ENCODE results near the gene RTN4R. TPM values are rescaled to one million over a fixed set of nuclear protein-coding genes. Genes with fewer than 3 reads are reported as not detected.

RTN4R gene
- total and polyA plus RNA-seq, 2 of the 8 experiments (the other 6 are each of a cell fraction or from before 2014, with no cell fraction given) = 21.8 to 41.3 TPM

DNA sequence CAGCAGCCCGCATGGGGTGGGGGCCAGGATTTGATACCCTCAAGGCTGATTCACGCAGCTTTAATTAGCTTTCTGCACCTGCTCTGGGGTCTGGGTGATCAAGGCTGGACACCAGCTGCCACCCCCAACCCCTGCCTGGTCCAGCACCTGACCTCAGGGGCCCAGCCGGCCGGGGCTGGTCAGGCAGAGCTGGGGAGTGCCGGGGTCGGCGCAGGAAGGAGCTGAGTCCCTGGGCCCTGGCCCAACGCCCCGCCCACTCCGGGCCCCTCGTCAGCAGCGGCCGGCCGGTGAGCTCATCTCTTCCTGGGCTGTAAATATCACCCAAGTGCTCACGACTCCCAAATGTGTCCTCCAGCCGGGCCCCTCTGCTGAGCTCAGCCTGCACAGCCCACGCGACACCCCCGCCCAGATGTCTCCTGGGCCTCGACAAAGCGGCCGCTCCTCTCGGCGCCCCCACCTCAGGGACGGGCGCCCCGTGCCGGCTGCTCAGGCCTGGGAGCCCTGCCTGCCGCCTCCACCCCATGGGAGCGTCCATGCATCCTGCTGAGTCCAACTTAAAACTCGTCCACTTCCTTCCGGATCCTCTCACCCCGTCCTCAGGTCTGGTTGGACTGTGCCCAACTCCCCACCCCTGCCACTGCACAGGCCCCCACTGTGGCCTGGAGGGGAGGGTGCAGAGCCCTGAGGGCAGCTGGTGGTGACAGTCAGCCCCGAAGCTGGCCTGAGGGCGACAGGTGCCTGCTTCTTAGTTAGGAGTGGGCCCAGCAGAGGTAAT is 29.0 kb downstream of the RTN4R start:
- peaks cover 0 to 14% (median 0%) of the 10 kb centered on the region in 4 experiments; a peak in 2 of 8 replicates for H3K36me3 ChIP-seq (ENCODE audit: control insufficient read depth in 2 of 4, insufficient read depth in 4 of 4, low read length in 3 of 4)
- H4K20me1 ChIP-seq (replicated peaks in 1 of 2; ENCODE audit: control insufficient read depth in 1 of 2, insufficient read depth in 2 of 2, low read length in 2 of 2) = peaks cover 1 to 2% of the 10 kb centered on the region in 2 experiments
- H4K5ac ChIP-seq (ENCODE audit: insufficient read length, low read depth, low read length) = no peak overlapping the region
- peaks cover 0 to 19% (median 10%) of the 10 kb centered on the region in 4 experiments; a peak in 5 of 7 replicates for H3K4me1 ChIP-seq (replicated peaks in 1 of 4; ENCODE audit: control insufficient read depth in 3 of 4, insufficient read depth in 4 of 4, low read length in 3 of 4)
- no peak overlapping the region for H2AFZ ChIP-seq (ENCODE audit: low read length)
- FAIRE-seq = no peak
- H3K79me2 ChIP-seq (ENCODE audit: control insufficient read depth in 1 of 2, insufficient read depth in 2 of 2, low read length in 2 of 2) = no peaks in the 10 kb centered on the region
- ChIA-PET CTCF (ENCODE audit: partially characterized antibody) (interaction anchor here (0.6 to 6.5 kb wide), 34 partner anchors 8 to 261 kb away, joined by 3 to 93 read pairs (median 6); partner anchors contain the start of gene CCDC188), POLR2A (ENCODE audit: partially characterized antibody) (interaction anchor here (1.2 to 1.3 kb wide), 2 partner anchors 11 to 64 kb away, joined by 3 read pairs; no protein-coding TSS in a partner anchor)
- H3K23me2 ChIP-seq (ENCODE audit: low read depth, low read length) = no peaks in the 10 kb centered on the region
- no peak overlapping the region for H3K27ac ChIP-seq (ENCODE audit: low read depth, low read length)
- TF ChIP-seq POLR2A (IDR thresholded peaks at IDR 0.05; ENCODE audit: control extremely low read depth in 1 of 2, low read depth in 2 of 2, low read length in 2 of 2) = no peak
- TF ChIP-seq SUZ12 (IDR thresholded peaks at IDR 0.05; ENCODE audit: low read length) = no peak
- TF ChIP-seq KDM4A (IDR thresholded peaks at IDR 0.05; ENCODE audit: low read depth, low read length, severe bottlenecking) = no peak
- no peak for TF ChIP-seq BRCA1 (IDR thresholded peaks at IDR 0.05; ENCODE audit: low read depth, low read length)
- no peak for TF ChIP-seq NRF1 (IDR thresholded peaks at IDR 0.05; ENCODE audit: low read depth, low read length)
- TF ChIP-seq POLR2AphosphoS5 (IDR thresholded peaks at IDR 0.05; ENCODE audit: low read depth, low read length) = no peak
- TF ChIP-seq, protein P1, sequence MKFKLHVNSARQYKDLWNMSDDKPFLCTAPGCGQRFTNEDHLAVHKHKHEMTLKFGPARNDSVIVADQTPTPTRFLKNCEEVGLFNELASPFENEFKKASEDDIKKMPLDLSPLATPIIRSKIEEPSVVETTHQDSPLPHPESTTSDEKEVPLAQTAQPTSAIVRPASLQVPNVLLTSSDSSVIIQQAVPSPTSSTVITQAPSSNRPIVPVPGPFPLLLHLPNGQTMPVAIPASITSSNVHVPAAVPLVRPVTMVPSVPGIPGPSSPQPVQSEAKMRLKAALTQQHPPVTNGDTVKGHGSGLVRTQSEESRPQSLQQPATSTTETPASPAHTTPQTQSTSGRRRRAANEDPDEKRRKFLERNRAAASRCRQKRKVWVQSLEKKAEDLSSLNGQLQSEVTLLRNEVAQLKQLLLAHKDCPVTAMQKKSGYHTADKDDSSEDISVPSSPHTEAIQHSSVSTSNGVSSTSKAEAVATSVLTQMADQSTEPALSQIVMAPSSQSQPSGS (IDR thresholded peaks at IDR 0.05; ENCODE audit: low read length) = no peak
- TF ChIP-seq NANOG (IDR thresholded peaks at IDR 0.05; ENCODE audit: insufficient read depth, low read depth, low read length, poor library complexity, severe bottlenecking) = no peak
- no peak overlapping the region for H2BK20ac ChIP-seq (ENCODE audit: low read length)
- H2AK5ac ChIP-seq (ENCODE audit: low read depth, low read length) = no peak overlapping the region
- H3K23ac ChIP-seq (ENCODE audit: insufficient read length) = no peak overlapping the region
- no peak overlapping the region for H3K4me3 ChIP-seq (ENCODE audit: extremely low read depth in 1 of 4, insufficient read depth in 2 of 4, low read depth in 3 of 4, low read length in 4 of 4)
- H3K4ac ChIP-seq (replicated peaks; ENCODE audit: insufficient read length, low read depth, low read length) = no peak overlapping the region
- no peak overlapping the region for H2BK5ac ChIP-seq (ENCODE audit: low read depth, low read length)
- no peak overlapping the region for H2BK12ac ChIP-seq (ENCODE audit: low read depth, low read length)
- H3K27me3 ChIP-seq (replicated peaks in 1 of 4; ENCODE audit: control insufficient read depth in 3 of 4, extremely low read depth in 1 of 4, insufficient read depth in 3 of 4, low read length in 3 of 4) = no peaks in the 10 kb centered on the region
- H3K14ac ChIP-seq (ENCODE audit: insufficient read length) = no peak overlapping the region
- no peak overlapping the region for H2BK120ac ChIP-seq (replicated peaks; ENCODE audit: low read depth, low read length)
- H4K8ac ChIP-seq (ENCODE audit: extremely low read depth, insufficient read depth, low read length) = peak overlapping the region; percentile 2; the same call in 1 of the 2 replicates
- 0 out of 2 replicates have a peak overlapping the region, but pooled peaks have one; percentile 72 for H2BK15ac ChIP-seq (ENCODE audit: low read length)
- no peak overlapping the region for H3K56ac ChIP-seq (replicated peaks; ENCODE audit: insufficient read length, low read depth, low read length)
- H3K9ac ChIP-seq (replicated peaks in 1 of 4; ENCODE audit: extremely low read depth in 1 of 4, low read depth in 3 of 4, low read length in 3 of 4) = no peak overlapping the region
- no peak for DNase-seq (ENCODE audit: low read depth in 1 of 2, low spot score in 2 of 2)
- no peak overlapping the region for H3K4me2 ChIP-seq (ENCODE audit: insufficient read depth in 1 of 2, low read depth in 2 of 2, low read length in 2 of 2)
- H3K79me1 ChIP-seq (ENCODE audit: low read depth, low read length) = no peaks in the 10 kb centered on the region; the same call in 1 of the 2 replicates
- no peak overlapping the region for H4K91ac ChIP-seq (replicated peaks; ENCODE audit: insufficient read length, low read length)
- H3K18ac ChIP-seq (ENCODE audit: extremely low read depth, low read length) = no peak overlapping the region
- 85% methylated on average over 30 of the region's 35 CpGs; no CpG with 5 or more reads in 1 of the 2 experiments for WGBS, 2 experiments (ENCODE audit: extremely low coverage in 1 of 2, insufficient coverage in 1 of 2, insufficient read length in 1 of 2, insufficient replicate concordance in 2 of 2, low coverage in 1 of 2, low lambda C conversion rate in 2 of 2, missing lambda C conversion rate in 1 of 2)
- H3K9me3 ChIP-seq (ENCODE audit: insufficient read depth in 2 of 2, low read depth in 1 of 2, low read length in 1 of 2) = no peaks in the 10 kb centered on the region

All from H1 (cell line).